Pancreas (tissue), 10 donors: ENCODE results near the gene ALKBH5. TPM values are rescaled to one million over a fixed set of nuclear protein-coding genes. Genes with fewer than 3 reads are reported as not detected.

Experiments used
- ATAC-seq, 4 donors: fragments of 200-7000 bp; cut with Tn5 transposase; one replicate each; pipeline versions ENCODE4 v1.8.0 to v1.9.1; 2020; ENCODE audit warnings: mild to moderate bottlenecking in 4 of 4, moderate library complexity in 4 of 4
- DNase-seq, 6 donors: peaks; one replicate each; pipeline ENCODE4 v3.0.0-alpha.2; 2020
- FAIRE-seq: peaks from 2 replicates; lab custom pipeline; 2012; peaks lifted over from hg19 to GRCh38; lab: Jason Lieb, UNC
- H3K27ac ChIP-seq, 4 donors: fragments of 200-600 bp; sonication (generic); 1 replicate in 3 of 4; 2 replicates in 1 of 4; pipeline versions ENCODE4 v1.5.0 to v1.8.0; 2020
- H3K27me3 ChIP-seq, 4 donors: fragments of 200-600 bp; one replicate each; pipeline ENCODE4 v1.8.0; 2021
- H3K36me3 ChIP-seq, 3 donors: fragments of 200-600 bp; sonication (generic) in 1 of 3; one replicate each; pipeline versions ENCODE4 v1.5.0 to v1.8.0; 2020 to 2021
- H3K4me1 ChIP-seq, 3 donors: fragments of 200-600 bp; one replicate each; pipeline ENCODE4 v1.8.0; 2021
- H3K4me3 ChIP-seq, 4 donors: fragments of 200-600 bp; sonication (generic) in 2 of 4; one replicate each; pipeline versions ENCODE4 v1.5.0 to v1.8.0; 2020 to 2021
- H3K9me3 ChIP-seq, 4 donors: fragments of 200-600 bp; one replicate each; pipeline ENCODE4 v1.8.0; 2021
- WGBS, 2 donors: extraction: QIAGEN DNeasy Blood & Tissue Kit; methylation state at CpG; one replicate each; pipeline ENCODE4 v1.1.7; 2013; 5-methylcytosine and 5-hydroxymethylcytosine counted together
- intact Hi-C, 3 donors: fragments of 100-400 bp; cut with DNase I; formaldehyde crosslinking; loops; one replicate each; pipeline versions ENCODE4 v1.11.1 to v1.14.2; 2022
- polyA plus RNA-seq, 2 donors: library from polyadenylated mRNA; stranded (reverse); fragments of 200-250 nt; gene quantifications; one replicate each; pipeline ENCODE4 v1.2.3, GENCODE V29; 2013
- total RNA-seq, 6 donors: library from RNA; stranded (reverse); fragmentation: NEBNext Ultra II Directional in 4 of 6; extraction: Animal tissue kit (Norgen Biotek cat#: 25700) in 4 of 6; gene quantifications; one replicate each; pipeline versions ENCODE4 v1.2.1 to v1.2.4, GENCODE V29; 2021 to 2023
- TF ChIP-seq, protein P1 (sequence below), 4 donors: fragments of 200-600 bp; sonication (generic) in 3 of 4; IDR thresholded peaks; one replicate each; pipeline versions ENCODE4 v1.5.0 to v1.8.0; 2021; ENCODE audit warnings: antibody characterized with exemption in 4 of 4
- donor health status: healthy with polysubstance abuse.
- donor health status: DM: no; HTN: no; CAD: no; lungs with moderate emphysema.
- donor health status: DM: no; HTN: no; CAD: no.
- donor health status: control.
- donor health status: control.
- donor health status: Bipolar disorder and iron deficiency.
- donor health status: DM: yes; HTN: yes; CAD: no.
- donor health status: DM: no; HTN: no; CAD: no.
- donor health status: DM: no; HTN: no; CAD: no.
- donor health status: DM: yes; HTN: yes; CAD: no.

ALKBH5 gene
- total and polyA plus RNA-seq, 8 donors: 14.2 to 49.6 (median 40.2) TPM

DNA sequence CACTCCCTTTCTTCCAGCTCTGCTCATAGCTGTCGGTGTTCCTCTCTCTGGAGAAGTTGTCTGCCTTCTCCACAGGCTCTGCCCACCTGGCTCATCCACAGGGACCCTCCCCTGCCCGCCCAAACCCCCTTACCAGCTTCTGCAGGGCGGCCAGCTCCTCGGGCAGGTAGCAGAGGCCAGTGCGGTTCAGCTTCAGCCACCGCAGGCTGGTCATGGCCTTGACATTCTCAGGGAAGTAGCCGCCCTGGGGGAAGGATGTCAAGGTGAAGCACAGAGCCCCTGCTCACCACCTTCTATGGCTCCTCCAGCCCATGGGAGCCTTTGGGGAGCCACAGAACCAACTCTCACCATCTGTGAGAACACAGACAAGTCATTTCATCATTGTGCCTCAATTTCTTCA is 73.1 kb downstream of the ALKBH5 start:
- ATAC-seq (no peak), FAIRE-seq (no peak), DNase-seq (peak in 1 of 6 donors; percentile 36)
- TF ChIP-seq, protein P1, sequence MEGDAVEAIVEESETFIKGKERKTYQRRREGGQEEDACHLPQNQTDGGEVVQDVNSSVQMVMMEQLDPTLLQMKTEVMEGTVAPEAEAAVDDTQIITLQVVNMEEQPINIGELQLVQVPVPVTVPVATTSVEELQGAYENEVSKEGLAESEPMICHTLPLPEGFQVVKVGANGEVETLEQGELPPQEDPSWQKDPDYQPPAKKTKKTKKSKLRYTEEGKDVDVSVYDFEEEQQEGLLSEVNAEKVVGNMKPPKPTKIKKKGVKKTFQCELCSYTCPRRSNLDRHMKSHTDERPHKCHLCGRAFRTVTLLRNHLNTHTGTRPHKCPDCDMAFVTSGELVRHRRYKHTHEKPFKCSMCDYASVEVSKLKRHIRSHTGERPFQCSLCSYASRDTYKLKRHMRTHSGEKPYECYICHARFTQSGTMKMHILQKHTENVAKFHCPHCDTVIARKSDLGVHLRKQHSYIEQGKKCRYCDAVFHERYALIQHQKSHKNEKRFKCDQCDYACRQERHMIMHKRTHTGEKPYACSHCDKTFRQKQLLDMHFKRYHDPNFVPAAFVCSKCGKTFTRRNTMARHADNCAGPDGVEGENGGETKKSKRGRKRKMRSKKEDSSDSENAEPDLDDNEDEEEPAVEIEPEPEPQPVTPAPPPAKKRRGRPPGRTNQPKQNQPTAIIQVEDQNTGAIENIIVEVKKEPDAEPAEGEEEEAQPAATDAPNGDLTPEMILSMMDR (IDR thresholded peaks at IDR 0.05): no peak
- H3K36me3 ChIP-seq: peaks cover 5 to 31% (median 30%) of the 10 kb centered on the region in 3 donors
- no peaks in the 10 kb centered on the region for H3K9me3 ChIP-seq
- intact Hi-C loops: no loop called here
- peak overlapping the region; percentile 49 to 93 (median 68) for H3K27ac ChIP-seq
- H3K27me3 ChIP-seq: no peaks in the 10 kb centered on the region
- WGBS, 2 donors: 38 to 52% methylated on average over 7 of the region's 7 CpGs
- H3K4me3 ChIP-seq: peak overlapping the region in 2 of 4 donors; percentile 67 to 99
- H3K4me1 ChIP-seq: peaks cover 11 to 28% (median 20%) of the 10 kb centered on the region in 3 donors

DNA sequence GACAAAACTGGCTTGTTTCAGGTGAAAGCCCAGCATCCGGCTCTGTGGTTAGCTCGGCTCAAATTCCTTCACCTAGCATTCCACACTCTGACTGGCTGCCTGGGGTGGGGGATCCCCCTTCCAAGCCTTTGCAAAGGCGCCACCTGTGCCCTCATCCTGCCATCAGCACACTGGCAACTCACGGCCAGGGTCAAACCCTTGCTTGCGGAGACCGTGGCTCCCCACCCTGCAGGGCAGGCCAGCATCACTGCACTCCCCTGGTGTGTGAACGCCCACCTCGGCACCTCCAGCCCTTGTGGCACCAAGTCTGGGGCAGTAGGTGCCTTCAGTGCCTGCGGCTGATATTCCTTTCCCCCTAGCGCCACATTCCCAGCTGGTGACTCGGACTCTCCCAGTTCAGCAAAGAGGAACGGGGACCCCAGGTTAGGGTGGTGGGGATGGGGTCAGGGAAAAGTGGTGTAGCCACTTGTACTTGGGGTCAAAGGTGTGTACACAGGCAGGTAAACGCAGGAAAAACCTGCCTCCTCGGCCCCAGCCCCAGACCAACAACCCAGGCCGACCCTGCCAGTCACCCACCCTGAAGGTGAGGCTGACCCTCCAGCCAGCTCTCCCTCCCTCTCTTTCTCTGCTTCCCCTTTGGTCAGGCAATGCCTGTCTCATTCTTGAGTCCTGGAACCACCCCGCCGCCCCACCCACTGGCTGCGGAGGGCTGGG is 73.8 kb downstream of the ALKBH5 start:
- Histone ChIP-seq H3K4me3 (peak overlapping the region; percentile 67 to 99 (median 84)), H3K36me3 (peaks cover 2 to 26% (median 24%) of the 10 kb centered on the region in 3 donors), H3K9me3 (no peaks in the 10 kb centered on the region), H3K4me1 (peaks cover 17 to 35% (median 26%) of the 10 kb centered on the region in 3 donors), H3K27ac (peak overlapping the region; percentile 86 to 94 (median 94)), H3K27me3 (no peaks in the 10 kb centered on the region)
- ATAC-seq: peak; percentile 13 to 37 (median 28)
- WGBS, 2 donors: 5 to 6% methylated on average over 15 to 18 of the region's 18 CpGs
- TF ChIP-seq, protein P1 (IDR thresholded peaks at IDR 0.05): no peak
- FAIRE-seq: no peak
- intact Hi-C loops: no loop called here
- DNase-seq: peak; percentile 61 to 78 (median 70)

DNA sequence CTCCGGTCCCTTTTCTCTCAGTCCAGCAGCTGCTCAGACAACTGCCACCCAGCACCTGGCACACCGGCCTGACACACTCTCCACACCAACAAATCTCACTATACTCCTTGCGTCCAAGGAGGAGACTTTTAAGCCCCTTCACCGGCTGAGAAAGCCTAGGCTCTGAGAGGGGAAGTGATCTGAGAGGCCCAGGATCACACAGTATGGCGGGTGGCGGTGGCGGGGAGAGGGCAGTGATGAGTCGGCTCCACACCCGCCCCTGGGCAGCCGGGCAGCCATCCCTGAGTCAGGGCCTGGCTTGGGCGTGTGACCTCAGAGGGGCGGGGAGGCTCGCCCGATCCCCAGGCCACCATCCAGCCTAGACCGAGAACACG is 74.3 kb downstream of the ALKBH5 start:
- H3K4me1 ChIP-seq: peaks cover 22 to 40% (median 32%) of the 10 kb centered on the region in 3 donors
- ATAC-seq: peak; percentile 41 to 60 (median 53)

DNA sequence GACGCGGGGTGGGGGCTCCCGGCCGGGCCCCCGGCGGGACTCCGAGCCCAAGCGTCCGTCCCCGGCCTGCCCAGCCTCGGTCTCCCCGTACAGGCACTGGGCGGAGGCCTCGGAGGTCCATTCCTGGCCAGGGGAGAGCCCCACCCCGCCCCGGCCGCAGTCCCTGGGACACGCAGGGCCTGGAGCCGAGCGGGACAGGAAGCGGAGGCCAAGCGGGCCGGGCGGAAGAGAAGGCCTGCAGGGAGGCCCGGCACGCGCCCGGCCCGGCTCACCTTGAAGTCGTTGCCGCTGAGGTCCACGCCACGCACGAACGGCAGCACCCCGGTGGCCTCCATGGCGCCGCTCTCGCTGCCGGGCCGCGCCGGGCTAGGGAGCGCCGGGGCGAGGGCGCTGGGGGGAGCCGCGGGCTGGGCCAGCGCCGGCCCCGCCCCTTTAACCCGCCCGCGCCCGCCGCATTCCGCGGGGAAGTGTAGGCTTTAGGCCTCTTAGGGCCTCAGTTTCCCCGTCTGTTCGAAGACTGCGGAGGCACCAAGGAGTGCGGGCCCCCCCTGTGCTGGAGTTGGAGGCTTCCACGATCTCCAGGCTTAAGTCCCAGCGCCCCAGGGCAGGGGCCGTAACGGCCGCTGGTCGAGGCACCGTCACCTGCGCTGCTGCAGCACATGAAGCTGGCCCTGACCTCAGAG is 74.9 kb downstream of the ALKBH5 start, which contains the start of gene FLII:
FLII (minus strand) TSS at position 383 of the 683 bp plus-strand sequence; CDS start at position 335, 48 bp downstream.
- peak in 5 of 6 donors; percentile 41 to 90 (median 58) for DNase-seq
- peaks cover 22 to 45% (median 36%) of the 10 kb centered on the region in 3 donors for H3K4me1 ChIP-seq

More for the DNA sequence above, 74.3 kb downstream of the ALKBH5 start:
- H3K27me3 ChIP-seq: no peaks in the 10 kb centered on the region
- H3K9me3 ChIP-seq: no peaks in the 10 kb centered on the region
- intact Hi-C loops: no loop called here
- TF ChIP-seq, protein P1 (IDR thresholded peaks at IDR 0.05): no peak
- WGBS, 2 donors: 1% methylated on average over 16 of the region's 16 CpGs
- H3K27ac ChIP-seq: peak overlapping the region; percentile 86 to 94 (median 94)
- no peak for FAIRE-seq
- H3K36me3 ChIP-seq: peaks cover 0 to 20% (median 19%) of the 10 kb centered on the region in 3 donors
- DNase-seq: peak in 5 of 6 donors; percentile 66 to 84 (median 73)
- H3K4me3 ChIP-seq: peak overlapping the region; percentile 67 to 99 (median 84)

More for the DNA sequence above, 74.9 kb downstream of the ALKBH5 start, which contains the start of gene FLII:
- Histone ChIP-seq H3K36me3 (peaks cover 0 to 18% (median 15%) of the 10 kb centered on the region in 3 donors), H3K9me3 (no peaks in the 10 kb centered on the region), H3K4me3 (peak within 1 kb of the TSS; percentile 67 to 99 (median 84)), H3K27me3 (no peaks in the 10 kb centered on the region), H3K27ac (peak within 1 kb of the TSS; percentile 86 to 94 (median 94))
- FAIRE-seq (no peak), ATAC-seq (peak; percentile 52 to 67 (median 58))
- intact Hi-C loops: no loop called here
- WGBS, 2 donors: 0 to 1% methylated on average over 65 to 71 of the region's 71 CpGs
- TF ChIP-seq, protein P1 (IDR thresholded peaks at IDR 0.05): no peak

Other genes with a start within 250 kb of the ALKBH5 start
- gene TOM1L2, start 211.4 kb upstream of the ALKBH5 start, total RNA-seq: 10 to 100 TPM; 20.3 to 28.2 (median 22.2) TPM
- 10 to 100 TPM; 21.7 to 26.2 TPM for gene TOM1L2, start 211.4 kb upstream of the ALKBH5 start, polyA plus RNA-seq
- gene DRC3, start 211.0 kb upstream of the ALKBH5 start, total RNA-seq: 1 to 10 TPM; 2.1 to 5.3 (median 2.7) TPM
- 10 to 100 TPM; 10.7 to 19.3 TPM for gene DRC3, start 211.0 kb upstream of the ALKBH5 start, polyA plus RNA-seq
- gene ATPAF2, start 144.7 kb upstream of the ALKBH5 start, total RNA-seq: 10 to 100 TPM in 4 of 6 donors, 1 to 10 TPM in 2; 7.3 to 18.0 (median 11.4) TPM
- 10 to 100 TPM; 15.9 to 18.4 TPM for gene ATPAF2, start 144.7 kb upstream of the ALKBH5 start, polyA plus RNA-seq
- 1 to 10 TPM; 5.2 to 9.6 (median 6.0) TPM for gene GID4, start 144.4 kb upstream of the ALKBH5 start, total RNA-seq
- gene GID4, start 144.4 kb upstream of the ALKBH5 start, polyA plus RNA-seq: 1 to 10 TPM; 2.7 to 3.1 TPM
- 10 to 100 TPM; 13.4 to 24.0 (median 16.5) TPM for gene DRG2, start 95.9 kb upstream of the ALKBH5 start, total RNA-seq
- 10 to 100 TPM; 42.0 to 46.9 TPM for gene DRG2, start 95.9 kb upstream of the ALKBH5 start, polyA plus RNA-seq
- 1 to 10 TPM in 1 of 6 donors, under 1 TPM in 5; 0.13 to 1.3 (median 0.69) TPM for gene MYO15A, start 75.1 kb upstream of the ALKBH5 start, total RNA-seq
- gene MYO15A, start 75.1 kb upstream of the ALKBH5 start, polyA plus RNA-seq: 1 to 10 TPM; 1.3 to 4.9 TPM
- 1 to 10 TPM; 3.4 to 8.4 (median 4.5) TPM for gene LLGL1, start 41.8 kb downstream of the ALKBH5 start, total RNA-seq
- gene LLGL1, start 41.8 kb downstream of the ALKBH5 start, polyA plus RNA-seq: 1 to 10 TPM; 6.3 to 7.3 TPM
- gene FLII, start 74.9 kb downstream of the ALKBH5 start, total RNA-seq: 100 to 1,000 TPM; 142 to 203 (median 162) TPM
- gene FLII, start 74.9 kb downstream of the ALKBH5 start, polyA plus RNA-seq: 100 to 1,000 TPM; 254 to 282 TPM
- 10 to 100 TPM in 2 of 6 donors, 1 to 10 TPM in 4; 7.1 to 11.1 (median 9.2) TPM for gene MIEF2, start 76.8 kb downstream of the ALKBH5 start, total RNA-seq
- gene MIEF2, start 76.8 kb downstream of the ALKBH5 start, polyA plus RNA-seq: 1 to 10 TPM; 5.8 to 9.3 TPM
- gene TOP3A, start 131.2 kb downstream of the ALKBH5 start, total RNA-seq: 10 to 100 TPM in 4 of 6 donors, 1 to 10 TPM in 2; 9.4 to 16.5 (median 11.0) TPM
- gene TOP3A, start 131.2 kb downstream of the ALKBH5 start, polyA plus RNA-seq: 10 to 100 TPM; 16.6 to 18.7 TPM
- gene SMCR8, start 131.5 kb downstream of the ALKBH5 start, total RNA-seq: 10 to 100 TPM in 1 of 6 donors, 1 to 10 TPM in 5; 4.3 to 11.5 (median 6.3) TPM
- gene SMCR8, start 131.5 kb downstream of the ALKBH5 start, polyA plus RNA-seq: 1 to 10 TPM; 2.7 to 3.8 TPM
- 10 to 100 TPM in 3 of 6 donors, 1 to 10 TPM in 3; 5.8 to 14.3 (median 10.3) TPM for gene SHMT1, start 179.7 kb downstream of the ALKBH5 start, total RNA-seq
- gene SHMT1, start 179.7 kb downstream of the ALKBH5 start, polyA plus RNA-seq: 10 to 100 TPM; 11.3 to 14.3 TPM
- not detected for gene EVPLL, start 193.9 kb downstream of the ALKBH5 start, total RNA-seq
- under 1 TPM in 1 of 2 donors, not detected in 1; 0.09 TPM for gene EVPLL, start 193.9 kb downstream of the ALKBH5 start, polyA plus RNA-seq